ENCODE data around the gene SLC25A24. TPM values are rescaled to one million over a fixed set of nuclear protein-coding genes. Genes with fewer than 3 reads are reported as not detected.
A peak's percentile ranks its signal among the peaks of the same experiment; 100 is the strongest.

The SLC25A24 gene
- total RNA-seq, 1 donor from 2014 or later: 55.3 TPM

DNA sequence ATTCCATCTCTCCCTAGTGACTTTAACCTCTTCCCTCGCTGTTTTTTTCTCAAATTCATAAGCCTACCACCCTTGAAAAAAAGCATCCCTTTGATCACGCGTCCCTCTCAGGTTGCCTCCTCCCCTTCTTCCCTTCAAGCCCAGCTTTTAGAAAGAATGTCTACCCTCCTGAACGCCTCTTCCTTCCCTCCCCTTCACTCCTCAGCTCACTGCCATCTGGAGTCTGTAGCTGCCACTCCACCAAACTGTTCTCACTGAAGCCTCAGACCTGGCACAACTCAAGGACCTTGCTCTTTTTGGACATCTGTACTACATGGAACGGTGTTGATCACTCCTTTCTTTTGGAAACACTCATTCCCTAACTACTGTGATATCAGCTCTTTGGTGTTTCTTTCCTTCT lies 80.6 kb downstream of the SLC25A24 start:
- Mint-ChIP-seq H3K27ac (ENCODE audit: unreplicated experiment) (no peak overlapping the region), H3K4me1 (ENCODE audit: low read depth, unreplicated experiment) (peaks cover 11% of the 10 kb centered on the region), H3K4me3 (ENCODE audit: unreplicated experiment) (no peak overlapping the region), H3K27me3 (ENCODE audit: low read depth, unreplicated experiment) (peaks cover 12% of the 10 kb centered on the region), H3K9me3 (ENCODE audit: unreplicated experiment) (no peaks in the 10 kb centered on the region), H3K36me3 (ENCODE audit: low read depth, unreplicated experiment) (no peaks in the 10 kb centered on the region)
- no peak for FAIRE-seq
- Histone ChIP-seq H2AFZ (ENCODE audit: low read depth, low read length) (no peak overlapping the region), H3K27me3 (ENCODE audit: insufficient read depth, low read length) (peaks cover 4% of the 10 kb centered on the region), H3K4me3 (ENCODE audit: insufficient read depth, low read depth, low read length) (no peak overlapping the region), H3K4me1 (ENCODE audit: insufficient read depth, low read length) (no peaks in the 10 kb centered on the region), H4K20me1 (ENCODE audit: insufficient read depth, low read length) (no peaks in the 10 kb centered on the region), H3K36me3 (ENCODE audit: insufficient read depth, low read length) (no peaks in the 10 kb centered on the region), H3K9ac (ENCODE audit: low read length) (no peak overlapping the region), H3K4me2 (ENCODE audit: low read length) (no peak overlapping the region), H3K79me2 (ENCODE audit: insufficient read depth, low read length) (no peaks in the 10 kb centered on the region), H3K9me3 (ENCODE audit: insufficient read depth, low read depth, low read length) (no peaks in the 10 kb centered on the region), H3K27ac (ENCODE audit: low read depth, low read length) (no peak overlapping the region)
- DNase-seq (ENCODE audit: low read depth): no peak
- TF ChIP-seq, protein P1, sequence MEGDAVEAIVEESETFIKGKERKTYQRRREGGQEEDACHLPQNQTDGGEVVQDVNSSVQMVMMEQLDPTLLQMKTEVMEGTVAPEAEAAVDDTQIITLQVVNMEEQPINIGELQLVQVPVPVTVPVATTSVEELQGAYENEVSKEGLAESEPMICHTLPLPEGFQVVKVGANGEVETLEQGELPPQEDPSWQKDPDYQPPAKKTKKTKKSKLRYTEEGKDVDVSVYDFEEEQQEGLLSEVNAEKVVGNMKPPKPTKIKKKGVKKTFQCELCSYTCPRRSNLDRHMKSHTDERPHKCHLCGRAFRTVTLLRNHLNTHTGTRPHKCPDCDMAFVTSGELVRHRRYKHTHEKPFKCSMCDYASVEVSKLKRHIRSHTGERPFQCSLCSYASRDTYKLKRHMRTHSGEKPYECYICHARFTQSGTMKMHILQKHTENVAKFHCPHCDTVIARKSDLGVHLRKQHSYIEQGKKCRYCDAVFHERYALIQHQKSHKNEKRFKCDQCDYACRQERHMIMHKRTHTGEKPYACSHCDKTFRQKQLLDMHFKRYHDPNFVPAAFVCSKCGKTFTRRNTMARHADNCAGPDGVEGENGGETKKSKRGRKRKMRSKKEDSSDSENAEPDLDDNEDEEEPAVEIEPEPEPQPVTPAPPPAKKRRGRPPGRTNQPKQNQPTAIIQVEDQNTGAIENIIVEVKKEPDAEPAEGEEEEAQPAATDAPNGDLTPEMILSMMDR (IDR thresholded peaks at IDR 0.05; ENCODE audit: insufficient read depth, low read depth, low read length): no peak
- TF ChIP-seq EZH2 (IDR thresholded peaks at IDR 0.05; ENCODE audit: insufficient read depth, low read length): no peak

GRCh38 chr1:108117945-108118902 lies 81.9 kb downstream of the SLC25A24 start:
- H3K79me2 ChIP-seq (ENCODE audit: insufficient read depth, low read length): no peaks in the 10 kb centered on the region
- H4K20me1 ChIP-seq (ENCODE audit: insufficient read depth, low read length): no peaks in the 10 kb centered on the region
- H3K9ac ChIP-seq (ENCODE audit: low read length): no peak overlapping the region
- H3K4me3 Mint-ChIP-seq (ENCODE audit: unreplicated experiment): no peak overlapping the region
- no peaks in the 10 kb centered on the region for H3K9me3 Mint-ChIP-seq (ENCODE audit: unreplicated experiment)
- peaks cover 4% of the 10 kb centered on the region for H3K27me3 ChIP-seq (ENCODE audit: insufficient read depth, low read length)
- no peaks in the 10 kb centered on the region for H3K4me1 ChIP-seq (ENCODE audit: insufficient read depth, low read length)
- no peak overlapping the region for H3K4me3 ChIP-seq (ENCODE audit: insufficient read depth, low read depth, low read length)
- no peak overlapping the region for H3K27ac Mint-ChIP-seq (ENCODE audit: unreplicated experiment)
- no peak for TF ChIP-seq EZH2 (IDR thresholded peaks at IDR 0.05; ENCODE audit: insufficient read depth, low read length)
- TF ChIP-seq, protein P1 (IDR thresholded peaks at IDR 0.05; ENCODE audit: insufficient read depth, low read depth, low read length): no peak
- DNase-seq (ENCODE audit: low read depth): peak; percentile 74
- H3K4me1 Mint-ChIP-seq (ENCODE audit: low read depth, unreplicated experiment): peaks cover 11% of the 10 kb centered on the region
- no peak overlapping the region for H3K27ac ChIP-seq (ENCODE audit: low read depth, low read length)
- no peak overlapping the region for H2AFZ ChIP-seq (ENCODE audit: low read depth, low read length)
- no peak overlapping the region for H3K4me2 ChIP-seq (ENCODE audit: low read length)
- H3K36me3 ChIP-seq (ENCODE audit: insufficient read depth, low read length): no peaks in the 10 kb centered on the region
- no peaks in the 10 kb centered on the region for H3K9me3 ChIP-seq (ENCODE audit: insufficient read depth, low read depth, low read length)
- H3K27me3 Mint-ChIP-seq (ENCODE audit: low read depth, unreplicated experiment): peaks cover 12% of the 10 kb centered on the region
- FAIRE-seq: no peak
- no peaks in the 10 kb centered on the region for H3K36me3 Mint-ChIP-seq (ENCODE audit: low read depth, unreplicated experiment)

DNA sequence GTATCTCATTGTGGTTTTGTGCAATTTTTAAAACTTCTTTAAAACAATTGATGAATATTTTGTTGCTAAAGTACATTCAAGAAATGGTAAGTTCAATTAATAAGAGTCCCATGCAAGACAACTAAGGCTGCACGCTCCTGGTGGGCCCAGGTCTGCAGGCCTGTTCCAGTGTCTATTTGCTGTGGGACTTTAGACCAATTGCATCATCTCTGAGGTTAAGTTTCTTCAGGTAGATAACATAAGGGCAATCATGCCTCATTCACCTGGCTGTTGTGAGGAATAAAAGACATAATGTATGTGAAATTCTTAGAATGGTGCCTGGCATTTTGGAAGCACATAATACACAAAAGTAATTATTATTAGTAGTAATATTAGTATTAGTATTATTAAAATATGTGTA lies 82.9 kb downstream of the SLC25A24 start:
- Histone ChIP-seq H3K9ac (ENCODE audit: low read length) (no peak overlapping the region), H3K4me2 (ENCODE audit: low read length) (no peak overlapping the region), H3K4me3 (ENCODE audit: insufficient read depth, low read depth, low read length) (no peak overlapping the region), H3K27ac (ENCODE audit: low read depth, low read length) (no peak overlapping the region), H3K27me3 (ENCODE audit: insufficient read depth, low read length) (peaks cover 4% of the 10 kb centered on the region), H3K9me3 (ENCODE audit: insufficient read depth, low read depth, low read length) (no peaks in the 10 kb centered on the region), H3K4me1 (ENCODE audit: insufficient read depth, low read length) (no peaks in the 10 kb centered on the region), H3K79me2 (ENCODE audit: insufficient read depth, low read length) (no peaks in the 10 kb centered on the region), H3K36me3 (ENCODE audit: insufficient read depth, low read length) (no peaks in the 10 kb centered on the region), H2AFZ (ENCODE audit: low read depth, low read length) (no peak overlapping the region), H4K20me1 (ENCODE audit: insufficient read depth, low read length) (no peaks in the 10 kb centered on the region)
- peaks cover 2% of the 10 kb centered on the region for H3K9me3 Mint-ChIP-seq (ENCODE audit: unreplicated experiment)
- FAIRE-seq (no peak), DNase-seq (ENCODE audit: low read depth) (no peak)
- H3K36me3 Mint-ChIP-seq (ENCODE audit: low read depth, unreplicated experiment): no peaks in the 10 kb centered on the region
- H3K27me3 Mint-ChIP-seq (ENCODE audit: low read depth, unreplicated experiment): peaks cover 10% of the 10 kb centered on the region
- peaks cover 11% of the 10 kb centered on the region for H3K4me1 Mint-ChIP-seq (ENCODE audit: low read depth, unreplicated experiment)
- no peak for TF ChIP-seq EZH2 (IDR thresholded peaks at IDR 0.05; ENCODE audit: insufficient read depth, low read length)
- TF ChIP-seq, protein P1 (IDR thresholded peaks at IDR 0.05; ENCODE audit: insufficient read depth, low read depth, low read length): no peak
- no peak overlapping the region for H3K4me3 Mint-ChIP-seq (ENCODE audit: unreplicated experiment)
- H3K27ac Mint-ChIP-seq (ENCODE audit: unreplicated experiment): no peak overlapping the region
